DMS 273 treated with DMSO at 0.1 percent for 48 hours (cell line): ENCODE data around the gene EOGT.

Source experiments
- DNase-seq: peaks from one replicate; lab custom pipeline; 2025; lab: John Stamatoyannopoulos, UW

EOGT gene

DNA sequence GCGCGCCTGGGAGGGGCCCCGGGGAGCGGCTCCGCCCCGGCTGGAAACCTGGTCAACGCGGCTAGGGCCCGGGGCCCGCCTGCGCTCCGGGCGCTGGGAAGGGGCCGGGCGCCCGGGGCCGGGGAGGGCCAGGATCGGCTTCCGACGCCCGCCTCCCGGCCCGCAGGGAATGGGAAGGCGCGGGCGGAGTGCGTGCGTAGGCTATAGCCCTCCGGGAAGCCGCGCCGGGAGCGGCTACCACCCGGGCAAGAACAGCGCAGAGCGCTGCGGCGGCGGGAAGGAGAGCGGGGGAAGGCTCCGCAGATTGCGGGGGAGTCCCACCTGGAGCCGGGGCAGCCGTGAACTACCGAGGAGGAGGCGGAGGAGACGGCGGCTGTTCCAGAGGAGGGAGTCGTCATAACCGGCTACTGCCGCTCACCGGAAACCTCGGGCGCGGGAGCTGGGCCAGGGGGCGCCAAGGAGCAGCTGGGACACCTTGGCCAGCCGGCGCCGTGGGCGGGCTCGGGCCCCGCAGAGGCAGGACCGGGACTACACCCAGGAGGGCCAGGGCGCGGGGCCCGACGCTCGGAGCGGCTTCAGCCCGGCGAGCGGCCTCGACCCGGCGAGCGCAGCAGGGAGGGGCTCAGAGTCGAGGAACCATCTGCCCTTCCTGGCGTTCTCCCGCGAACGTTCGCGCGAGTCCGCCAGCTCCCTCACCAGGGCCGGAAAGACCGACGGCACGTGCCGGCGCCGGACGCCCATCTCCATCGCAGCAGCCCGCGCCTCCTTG lies at the start of gene EOGT:
Gene EOGT, minus strand, starts transcription at position 432 of the 769 bp plus-strand sequence. CDS start 3,838 bp downstream, outside the sequence.
- peak; percentile 51 for DNase-seq

DNA sequence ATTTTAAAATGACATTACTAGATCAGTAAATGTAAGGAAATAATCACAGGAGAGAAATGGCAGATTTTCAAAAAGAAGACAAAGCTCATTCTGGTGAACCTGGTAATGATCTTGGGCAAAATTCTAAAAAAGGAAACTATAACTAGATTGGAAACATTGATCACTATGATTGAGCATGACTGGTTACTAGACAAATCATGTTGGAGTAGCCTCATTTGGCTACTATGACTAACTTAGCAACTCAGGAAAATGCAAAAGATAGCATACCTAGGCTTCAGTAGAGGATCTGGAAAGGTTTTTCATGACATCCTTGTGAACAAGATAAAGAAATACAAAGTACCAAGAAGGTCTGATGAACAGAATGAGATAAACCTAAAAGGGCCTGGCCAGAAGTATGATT lies 46.2 kb upstream of the EOGT start:
- no peak for DNase-seq

DNA sequence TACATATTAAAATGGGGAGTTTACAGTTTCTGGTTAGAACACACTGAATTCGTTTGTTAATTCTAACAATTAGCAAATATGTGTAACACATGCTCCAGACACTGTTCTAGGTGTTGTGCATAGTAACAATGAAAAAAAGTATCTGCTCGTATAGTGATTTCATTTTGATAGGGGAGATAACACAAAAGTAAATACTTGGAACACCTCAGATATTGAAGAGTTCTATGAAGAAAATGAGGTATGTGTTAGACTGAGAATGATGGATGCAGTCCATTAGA lies 45.4 kb upstream of the EOGT start:
- DNase-seq: no peak

DNA sequence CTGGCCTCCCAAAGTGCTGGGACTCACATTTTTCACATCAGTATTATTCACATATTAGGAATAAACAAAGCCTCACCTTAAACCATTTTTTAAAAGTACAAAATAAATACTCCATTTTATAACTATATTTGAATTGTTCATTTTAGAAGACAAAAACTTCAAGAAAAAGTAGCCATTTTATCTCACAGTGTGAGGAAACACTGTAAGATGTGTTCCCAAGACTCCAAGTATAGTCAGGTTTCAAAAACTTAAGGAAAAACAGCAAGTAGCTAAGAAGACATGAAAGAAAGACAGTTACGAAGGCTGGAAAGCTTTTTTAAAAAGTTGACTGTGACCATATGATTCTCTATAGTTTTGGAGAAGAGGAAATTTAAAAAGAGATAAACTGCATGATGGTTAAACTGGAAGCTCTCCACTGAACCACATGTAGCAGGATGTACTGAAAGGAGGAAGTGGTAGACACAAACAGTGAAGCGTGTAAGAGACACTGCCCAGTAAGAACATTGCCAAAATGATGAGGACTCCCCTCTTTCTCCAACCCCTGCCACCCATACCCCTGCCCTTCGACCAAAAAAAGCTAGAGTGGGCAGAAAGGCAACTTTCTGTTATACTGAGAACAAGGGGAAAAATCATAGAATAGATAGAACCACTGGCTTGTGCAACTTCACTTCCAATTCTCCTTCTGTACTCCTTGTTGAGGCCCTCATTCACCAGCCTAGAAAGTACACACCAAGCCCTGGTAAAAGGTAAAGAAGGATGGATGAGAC lies 44.9 kb upstream of the EOGT start:
- no peak for DNase-seq

DNA sequence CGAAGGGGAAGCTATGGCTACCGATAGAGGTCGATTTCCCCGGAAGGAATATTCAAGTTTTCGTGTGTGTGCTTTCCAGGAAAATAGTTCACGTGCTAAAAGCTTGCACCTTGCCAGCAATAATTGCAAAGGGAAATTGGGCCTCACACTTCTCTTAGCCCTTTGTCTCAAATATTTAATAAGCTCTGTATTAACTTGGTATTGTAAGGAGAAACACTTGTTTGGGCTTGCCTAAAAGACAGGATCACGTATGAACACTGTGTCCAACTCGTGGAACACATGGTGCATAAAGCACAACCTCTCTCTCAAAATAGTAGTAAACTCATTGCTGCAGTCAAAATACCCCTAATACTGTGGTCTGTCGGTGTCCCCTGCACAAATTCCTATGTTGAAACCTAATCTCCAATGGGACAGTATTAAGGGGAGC lies 39.0 kb upstream of the EOGT start:
- DNase-seq: no peak

DNA sequence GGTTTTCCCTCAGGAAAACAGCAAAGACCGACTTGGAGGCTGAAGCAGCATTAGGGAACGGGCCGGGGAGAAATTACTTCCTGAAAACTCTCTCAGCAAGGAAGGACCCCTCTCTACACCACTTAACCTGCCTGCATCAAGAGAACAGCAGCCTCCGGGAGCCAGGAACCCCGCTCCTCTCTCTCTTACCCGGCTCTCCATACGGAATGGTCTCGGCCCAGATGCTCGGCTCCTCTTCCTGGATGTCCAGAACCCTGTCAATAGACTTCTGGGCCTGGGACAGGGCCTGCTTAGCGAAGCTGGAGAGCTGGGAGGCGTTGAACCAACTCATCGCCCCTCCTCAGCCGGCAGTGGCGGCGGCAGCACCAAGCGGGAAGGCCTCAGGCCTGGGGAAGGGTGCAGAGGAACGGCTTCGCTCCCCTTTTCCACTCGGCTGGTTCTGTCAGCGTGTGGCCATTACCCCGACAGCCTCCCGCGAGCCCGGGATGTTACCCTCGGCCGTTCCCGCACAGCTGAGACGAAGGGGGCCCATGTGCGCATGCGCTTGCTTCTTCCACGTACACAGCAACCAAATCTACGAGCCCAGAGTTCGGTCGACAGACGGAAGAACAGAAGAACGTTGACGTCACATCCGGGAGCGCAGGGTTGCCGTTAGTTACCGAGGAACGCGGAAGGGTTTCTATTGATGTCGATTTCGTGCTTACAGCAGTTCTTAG lies 38.4 kb upstream of the EOGT start, which contains the start of gene TMF1:
Gene TMF1, minus strand, starts transcription at position 578 of the 716 bp plus-strand sequence. Its CDS starts 247 bp downstream, at position 331.
- no peak for DNase-seq

DNA sequence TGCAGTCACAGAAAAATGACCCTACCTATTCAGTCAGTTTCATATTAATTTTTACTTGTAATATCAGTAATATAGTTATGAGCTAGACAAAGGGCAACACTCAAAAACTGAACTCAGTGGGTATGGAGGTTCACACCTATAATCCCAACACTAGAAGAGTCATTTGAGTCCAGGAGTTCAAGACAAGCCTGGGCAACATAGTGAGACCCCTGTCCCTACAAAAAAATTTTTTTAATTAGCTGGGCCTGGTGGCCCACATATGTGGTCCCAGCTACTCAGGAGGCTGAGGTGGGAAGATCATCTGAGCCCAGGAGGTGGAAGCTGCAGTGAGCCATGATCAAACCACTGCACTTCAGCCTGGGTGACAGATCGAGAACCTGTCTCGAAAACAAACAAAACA lies 35.5 kb upstream of the EOGT start:
- no peak for DNase-seq

DNA sequence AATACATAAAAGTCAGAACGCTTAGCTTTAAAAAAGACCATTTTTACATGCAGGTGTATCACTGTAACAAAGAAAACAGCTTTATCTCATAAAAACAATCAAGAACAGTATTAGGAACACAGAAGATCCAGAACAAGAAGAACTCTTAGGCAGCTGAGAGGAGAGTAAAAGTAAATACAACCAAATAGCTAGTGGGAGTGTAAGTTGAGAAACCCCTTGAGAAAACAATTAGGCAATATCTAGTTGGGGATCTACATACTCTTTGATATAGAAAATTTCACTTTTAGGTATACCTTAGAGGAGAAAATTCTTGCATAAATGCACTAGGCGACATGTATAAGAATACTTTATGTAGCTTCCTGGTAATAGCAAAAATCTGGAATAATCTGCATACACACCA lies 31.1 kb upstream of the EOGT start:
- no peak for DNase-seq

DNA sequence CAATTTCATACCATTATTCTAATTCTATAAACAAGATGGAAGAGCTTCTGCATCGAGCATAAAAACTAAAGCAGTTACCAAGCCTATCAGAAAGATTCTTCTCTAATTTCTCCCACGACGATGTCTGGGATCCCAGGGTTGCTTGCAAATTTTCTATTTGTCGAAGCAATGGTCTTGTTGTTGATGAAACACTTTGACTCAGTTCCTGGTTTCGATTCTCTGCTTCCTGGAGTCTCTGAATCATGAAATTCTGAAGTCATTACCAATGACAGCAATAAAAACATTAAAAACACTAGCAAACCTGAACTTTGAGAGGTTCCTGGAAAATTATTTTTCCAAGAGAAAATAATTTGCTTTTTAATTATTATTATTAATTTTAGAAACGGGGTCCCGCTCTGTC lies 20.0 kb upstream of the EOGT start:
- DNase-seq: no peak

DNA sequence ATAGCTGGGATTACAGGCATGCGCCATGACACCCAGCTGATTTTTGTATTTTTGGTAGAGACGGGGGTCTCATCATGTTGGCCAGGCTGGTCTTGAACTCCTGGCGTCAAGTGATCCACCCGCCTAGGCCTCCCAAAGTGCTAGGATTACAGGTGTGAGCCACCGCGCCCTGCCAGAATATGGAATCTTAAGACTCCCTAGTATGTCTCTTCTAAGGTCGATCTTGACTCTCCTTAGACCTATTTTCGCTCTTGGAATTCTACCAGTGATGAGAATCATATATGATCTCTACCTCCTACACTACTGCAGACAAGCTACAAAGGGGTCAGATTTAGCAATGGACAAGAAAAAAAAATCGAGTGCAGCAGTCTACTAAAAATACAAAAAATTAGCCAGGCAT lies 19.3 kb upstream of the EOGT start:
- DNase-seq: no peak

DNA sequence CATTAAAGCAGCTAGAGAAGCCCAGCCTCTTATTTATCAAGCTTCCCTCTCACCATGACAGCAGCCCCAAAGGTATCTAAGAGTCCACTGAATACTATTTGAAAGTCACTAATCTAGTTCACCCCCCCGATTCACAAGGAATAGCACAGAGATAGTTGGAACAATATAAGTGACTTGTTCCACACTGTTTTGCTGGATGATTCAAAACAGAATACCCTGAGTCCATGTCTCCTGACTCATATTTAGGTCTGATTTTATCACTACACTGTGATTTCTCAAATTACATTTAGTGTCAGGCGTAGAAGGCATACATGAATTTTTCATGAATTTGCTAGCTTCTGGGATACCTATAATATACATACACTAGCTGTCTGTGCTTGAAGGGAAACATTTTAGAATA lies 18.7 kb upstream of the EOGT start:
- DNase-seq: no peak

DNA sequence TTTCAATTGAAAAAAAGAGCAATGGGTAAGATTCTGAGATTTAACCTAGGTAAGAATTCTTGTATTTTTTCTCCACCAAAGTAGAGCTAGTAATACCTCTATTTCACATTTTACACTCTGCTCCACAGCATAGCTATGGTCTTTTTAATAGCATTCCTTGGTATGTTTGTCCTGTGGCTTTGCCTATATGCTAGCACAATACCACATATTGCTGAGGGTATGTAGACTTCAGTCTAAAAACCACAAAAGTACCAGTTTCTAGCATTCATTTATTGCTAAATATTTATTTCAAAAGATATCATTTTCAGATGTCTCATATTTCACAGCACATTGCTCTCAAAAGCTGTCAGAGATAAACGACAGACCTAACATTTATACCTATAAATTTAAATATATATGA lies 18.2 kb upstream of the EOGT start:
- DNase-seq: no peak

DNA sequence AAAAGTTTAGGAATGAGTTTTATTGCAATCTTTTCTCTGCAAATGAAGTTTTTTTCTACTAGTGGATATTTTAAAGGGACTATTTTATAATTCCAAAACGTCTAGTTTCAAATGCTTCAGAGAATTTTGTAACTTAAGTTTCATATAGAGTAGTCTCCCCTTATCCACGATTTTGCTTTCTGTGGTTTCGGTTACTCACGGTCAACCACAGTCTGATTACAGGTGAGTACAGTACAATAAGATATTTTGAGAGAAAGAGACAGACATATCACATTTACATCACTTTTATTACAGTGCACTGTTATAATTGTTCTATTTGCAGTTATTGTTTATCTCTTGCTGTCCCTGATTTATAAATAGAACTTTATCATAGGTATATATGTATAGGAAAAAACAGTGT lies 7.4 kb upstream of the EOGT start:
- DNase-seq: no peak

DNA sequence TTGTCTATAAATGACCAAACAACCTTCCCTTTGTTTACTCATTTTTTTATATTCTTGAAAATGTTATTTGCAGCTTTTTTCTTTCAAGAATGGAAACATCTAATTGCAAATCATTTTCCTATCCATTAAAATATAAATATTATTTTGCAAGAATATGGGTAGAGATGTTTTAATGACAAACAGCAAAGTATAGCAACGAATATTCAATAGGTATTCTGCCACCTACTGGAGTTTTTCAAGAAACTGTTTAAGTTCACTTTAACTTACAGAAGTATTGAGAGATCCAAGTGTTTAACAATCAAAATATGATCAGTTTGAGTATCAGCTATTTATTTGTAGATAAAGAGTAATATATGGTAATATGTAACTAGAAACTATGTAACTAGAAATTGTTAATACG lies 6.9 kb upstream of the EOGT start:
- DNase-seq: no peak

DNA sequence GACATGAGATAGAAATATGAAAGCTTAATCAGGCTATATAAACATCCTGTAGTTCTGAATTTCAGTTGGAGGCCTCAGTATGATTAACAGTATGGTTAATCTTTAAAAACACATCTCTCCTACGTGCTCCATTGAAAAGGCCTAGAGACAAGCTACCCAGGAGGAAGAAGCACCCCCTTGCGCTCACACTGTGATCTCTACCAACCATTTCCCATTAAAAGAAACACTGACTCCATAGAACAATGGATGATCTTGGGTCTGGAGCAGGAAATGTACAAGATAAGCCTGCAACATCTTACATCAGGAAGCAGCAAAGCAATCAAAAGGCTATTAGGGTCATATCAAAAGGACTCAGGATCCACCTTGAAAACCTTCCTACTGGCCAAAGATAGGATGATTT lies 3.4 kb upstream of the EOGT start:
- DNase-seq: no peak

DNA sequence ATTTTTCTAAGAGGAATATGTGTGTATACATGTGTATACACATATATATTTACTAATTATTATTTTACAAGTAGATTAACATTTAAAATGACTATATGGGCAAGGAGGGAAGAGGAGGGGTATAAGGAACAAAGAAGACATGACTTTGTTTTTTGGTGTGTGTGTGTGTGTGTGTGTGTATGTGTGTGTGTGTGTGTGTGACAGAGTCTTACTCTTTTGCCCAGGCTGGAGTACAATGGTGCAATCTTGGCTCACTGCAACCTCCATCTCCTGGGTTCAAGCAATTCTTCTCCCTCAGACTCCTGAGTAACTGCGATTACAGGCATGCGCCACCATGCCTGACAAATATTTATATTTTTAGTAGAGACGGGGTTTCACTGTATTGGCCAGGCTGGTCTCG lies 2.6 kb upstream of the EOGT start:
- DNase-seq: no peak

DNA sequence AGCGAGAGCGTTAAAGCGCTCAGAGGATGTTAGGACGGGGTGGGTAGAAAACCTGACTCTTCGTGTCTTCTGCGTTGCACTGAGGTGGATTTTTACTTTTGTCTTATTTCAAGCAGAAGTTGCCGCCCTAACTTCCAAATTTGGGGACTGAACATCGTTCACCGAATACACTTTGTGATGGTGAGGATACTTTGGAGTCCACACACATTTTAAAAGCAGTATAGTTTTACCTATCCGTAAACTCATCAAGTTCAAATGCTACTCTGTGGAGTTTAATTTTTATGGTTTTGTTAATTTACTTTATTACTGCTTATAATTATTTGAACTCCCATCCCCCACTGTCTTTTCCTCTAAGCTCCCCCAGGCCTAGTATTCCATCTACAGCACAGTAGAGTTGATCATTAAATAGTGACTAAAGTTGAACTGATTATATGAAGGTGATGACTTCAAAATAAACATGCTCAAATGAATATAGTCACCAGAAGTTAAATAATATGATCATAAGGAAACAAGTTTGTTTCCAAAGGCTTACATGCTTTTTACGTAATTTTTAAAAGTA lies 617 bp upstream of the EOGT start:
- DNase-seq: no peak

DNA sequence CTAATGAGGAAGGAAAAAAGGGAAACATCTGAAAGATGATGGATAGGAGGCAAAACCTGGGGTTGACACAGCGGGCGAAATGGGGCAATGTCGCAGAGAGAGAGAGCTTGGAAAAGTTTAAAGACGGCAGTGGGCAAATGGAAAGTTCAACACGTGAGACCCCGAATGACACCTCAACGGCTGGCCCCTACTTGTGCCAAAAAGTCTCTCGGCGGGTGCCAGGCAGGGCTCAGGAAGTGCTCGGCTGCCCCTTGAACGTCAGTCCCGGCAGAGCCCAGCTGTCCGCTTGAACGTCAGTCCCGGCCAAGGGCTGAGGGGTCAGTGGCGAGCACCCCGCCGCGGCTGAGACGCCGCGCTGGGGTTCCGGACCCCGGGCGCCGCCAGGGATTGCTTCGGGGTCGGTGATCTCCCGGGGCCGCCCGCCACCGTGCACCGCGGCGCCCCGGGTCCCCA lies 658 bp downstream of the EOGT start:
- DNase-seq: no peak

DNA sequence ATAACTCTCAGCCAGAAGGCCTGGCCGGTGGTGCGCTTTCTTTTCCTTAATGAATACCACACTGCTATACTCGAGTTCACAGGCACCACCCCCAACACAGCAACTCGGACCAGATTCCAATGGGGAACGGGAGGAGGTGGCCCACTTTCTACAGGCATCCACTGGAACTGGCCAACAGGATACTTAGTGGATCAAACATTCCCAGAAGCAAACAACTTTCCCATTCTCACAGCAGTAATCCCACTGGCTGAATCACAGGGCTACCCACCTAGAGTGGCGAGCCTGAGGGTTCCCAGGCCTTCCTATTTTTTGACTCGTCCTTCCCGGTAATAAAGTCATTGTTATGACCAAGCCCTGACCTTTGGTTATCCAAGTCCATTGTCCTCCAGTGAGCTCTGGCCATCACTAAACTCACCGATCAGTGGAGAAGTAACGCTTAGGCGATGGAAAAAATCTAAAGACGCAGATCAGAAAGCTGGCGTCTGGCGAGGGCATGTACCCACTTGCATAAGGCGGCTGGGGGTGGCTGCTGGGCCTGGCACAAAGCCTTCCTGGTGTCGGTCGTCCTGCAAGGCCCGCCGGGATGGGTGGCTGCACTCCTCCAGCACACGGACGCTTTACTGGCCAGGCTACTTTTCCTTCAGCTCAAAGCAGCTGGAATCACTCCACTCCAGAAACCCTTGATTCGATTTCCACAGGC lies 1.2 kb downstream of the EOGT start:
- DNase-seq: no peak

DNA sequence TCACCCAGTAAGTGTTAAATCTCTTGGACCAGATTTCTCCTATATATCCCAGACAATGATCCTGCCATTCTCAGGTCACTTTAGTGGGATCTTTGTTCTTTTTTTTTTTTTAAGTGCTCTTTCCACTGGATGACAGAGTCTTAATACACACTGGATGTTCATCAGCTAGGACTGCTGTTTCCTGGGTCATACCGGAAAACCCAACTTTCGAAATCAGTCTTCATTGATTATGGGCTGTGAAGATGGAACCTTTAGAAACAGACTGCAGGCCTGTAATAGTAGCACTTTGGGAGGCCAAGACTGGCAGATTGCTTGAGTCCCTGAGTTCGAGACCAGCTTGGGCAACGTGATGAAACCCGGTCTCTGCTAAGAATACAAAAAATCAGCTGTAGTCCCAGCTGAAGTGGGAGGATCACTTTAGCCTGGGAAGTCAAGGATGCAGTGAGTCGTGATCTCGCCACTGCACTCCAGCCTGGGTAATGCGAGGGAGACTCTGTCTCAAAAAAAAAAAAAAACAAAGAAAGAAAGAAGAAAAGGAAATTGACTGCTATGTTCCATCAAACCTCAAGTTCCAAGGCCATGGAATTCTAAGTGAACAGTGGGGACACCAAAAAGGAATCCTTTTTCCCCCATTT lies 2.3 kb downstream of the EOGT start:
- DNase-seq: no peak

DNA sequence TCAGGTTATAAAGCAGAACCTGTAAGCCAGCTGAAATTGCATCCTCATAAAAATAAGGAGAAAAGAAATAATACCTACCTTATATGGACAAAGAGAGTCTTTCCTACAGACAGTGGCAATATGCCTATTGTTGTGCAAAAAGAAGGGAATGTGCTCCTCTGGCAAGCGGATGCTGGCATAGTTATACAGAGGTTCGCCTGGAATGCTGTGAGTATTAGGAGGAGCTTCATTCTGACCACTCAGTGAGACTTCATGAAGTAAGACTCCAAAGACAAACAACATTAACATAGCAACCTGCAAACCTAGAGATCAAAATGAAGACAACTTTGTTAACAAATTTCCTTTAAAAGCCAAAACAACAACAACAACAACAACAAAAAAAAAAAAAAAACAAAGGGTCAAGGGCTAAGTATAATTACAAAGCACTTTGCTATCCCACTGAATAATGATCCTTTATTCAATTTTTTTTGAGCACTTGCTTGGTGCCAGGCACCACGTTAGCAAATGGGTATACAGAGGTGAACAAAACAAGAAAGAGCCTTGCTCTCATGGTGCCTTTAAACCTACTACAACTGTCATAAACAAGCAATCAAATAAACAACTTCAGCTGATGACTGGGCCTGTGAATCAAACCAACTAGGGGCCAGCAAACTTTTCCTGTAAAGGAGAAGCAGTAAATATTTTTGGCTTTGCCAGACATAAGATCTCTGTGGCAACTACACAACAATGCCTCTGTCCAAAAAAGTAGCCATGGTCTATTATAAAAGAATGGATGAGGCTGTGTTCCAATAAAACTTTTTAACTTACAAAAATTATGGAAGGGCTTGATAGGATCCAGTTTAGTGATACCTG lies 3.7 kb downstream of the EOGT start:
- no peak for DNase-seq
